Lung (tissue), 12 donors: ENCODE results near the gene POU6F2. TPM values are rescaled to one million over a fixed set of nuclear protein-coding genes. Genes with fewer than 3 reads are reported as not detected.

Experiments used
- ATAC-seq: fragments of 200-7000 bp; cut with Tn5 transposase; one replicate; pipeline ENCODE4 v1.9.1; 2020; ENCODE audit warnings: moderate number of reproducible peaks; ENCODE audit not compliant: insufficient read depth, low FRiP score
- DNase-seq, 3 donors: peaks; one replicate each; pipeline ENCODE4 v3.0.0-alpha.2; 2013 to 2017
- H3K27ac ChIP-seq, 2 donors: one replicate each; pipeline ENCODE4 v1.5.1; 2013; ENCODE audit warnings: mild to moderate bottlenecking in 2 of 2, moderate library complexity in 2 of 2, control low read depth in 1 of 2, inconsistent platforms in 1 of 2, low read depth in 1 of 2, low read length in 1 of 2
- H3K27me3 ChIP-seq, 3 donors: one replicate each; pipeline ENCODE4 v1.5.1; 2013; ENCODE audit warnings: low read length in 2 of 3; ENCODE audit not compliant: control insufficient read depth in 3 of 3, insufficient read depth in 3 of 3
- H3K36me3 ChIP-seq, 4 donors: one replicate each; pipeline ENCODE4 v1.5.1; 2013; ENCODE audit warnings: low read length in 4 of 4, mild to moderate bottlenecking in 1 of 4, moderate library complexity in 1 of 4; ENCODE audit not compliant: control insufficient read depth in 4 of 4, insufficient read depth in 4 of 4
- H3K4me1 ChIP-seq, 5 donors: one replicate each; pipeline ENCODE4 v1.5.1; 2013; ENCODE audit warnings: low read length in 5 of 5, mild to moderate bottlenecking in 2 of 5, moderate library complexity in 1 of 5; ENCODE audit not compliant: control insufficient read depth in 5 of 5, insufficient read depth in 5 of 5
- H3K4me3 ChIP-seq: one replicate; pipeline ENCODE4 v1.5.1; 2013; ENCODE audit warnings: mild to moderate bottlenecking, control low read depth, moderate library complexity
- H3K9ac ChIP-seq, 2 donors: one replicate each; pipeline ENCODE4 v1.5.1; 2013; ENCODE audit warnings: low read length in 2 of 2, control low read depth in 1 of 2; ENCODE audit not compliant: insufficient read depth in 1 of 2
- H3K9me3 ChIP-seq, 4 donors: one replicate each; pipeline ENCODE4 v1.5.1; 2013; ENCODE audit warnings: low read length in 3 of 4, mild to moderate bottlenecking in 1 of 4, moderate library complexity in 1 of 4; ENCODE audit not compliant: control insufficient read depth in 4 of 4, insufficient read depth in 3 of 4
- WGBS, 2 donors: extraction: QIAGEN DNeasy Blood & Tissue Kit; methylation state at CpG; one replicate each; pipeline ENCODE4 v1.1.7; 2013; 5-methylcytosine and 5-hydroxymethylcytosine counted together
- polyA plus RNA-seq, 2 donors: library from polyadenylated mRNA; stranded (reverse); fragments of 200-250 nt; gene quantifications; one replicate each; pipeline ENCODE4 v1.2.1, GENCODE V29; 2013
- total RNA-seq, 2 donors: library from RNA; depleted of rRNA in 1 of 2; stranded (reverse); fragments of >200 nt in 1 of 2; gene quantifications; one replicate each; pipeline ENCODE4 v1.2.1, GENCODE V29; 2014 to 2021
- TF ChIP-seq, protein P1 (sequence below): IDR thresholded peaks from 2 replicates; pipeline ENCODE4 v1.5.1; 2012; ENCODE audit warnings: mild to moderate bottlenecking; ENCODE audit errors: control extremely low read depth, extremely low read depth
- donor health status: control.
- donor health status: control.
- donor health status: Bipolar disorder and iron deficiency.
- donor health status: healthy.
- donor health status: DM: yes; HTN: yes; CAD: no.

POU6F2 gene
- total and polyA plus RNA-seq, 4 donors = 0.08 to 0.18 TPM; not detected in 2

DNA sequence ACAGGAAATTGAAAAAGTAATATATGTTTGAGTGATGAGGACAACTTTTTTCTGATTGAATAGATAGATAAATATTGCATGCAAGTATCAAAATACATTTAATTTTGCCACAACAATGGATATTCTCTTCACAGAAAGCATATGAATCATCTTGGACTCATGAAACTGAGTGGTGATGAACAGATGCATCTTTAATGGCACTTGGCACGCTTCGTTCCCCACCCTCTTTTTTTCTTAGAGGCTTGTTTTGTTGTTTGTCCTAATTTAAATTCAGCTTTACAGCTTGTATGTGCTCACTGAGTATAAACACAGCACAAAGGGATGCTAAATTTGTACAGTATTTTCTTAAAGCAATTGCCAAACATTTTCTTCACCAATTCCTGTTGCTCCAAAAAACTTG, 443.5 kb downstream of the POU6F2 start:
- TF ChIP-seq, protein P1, sequence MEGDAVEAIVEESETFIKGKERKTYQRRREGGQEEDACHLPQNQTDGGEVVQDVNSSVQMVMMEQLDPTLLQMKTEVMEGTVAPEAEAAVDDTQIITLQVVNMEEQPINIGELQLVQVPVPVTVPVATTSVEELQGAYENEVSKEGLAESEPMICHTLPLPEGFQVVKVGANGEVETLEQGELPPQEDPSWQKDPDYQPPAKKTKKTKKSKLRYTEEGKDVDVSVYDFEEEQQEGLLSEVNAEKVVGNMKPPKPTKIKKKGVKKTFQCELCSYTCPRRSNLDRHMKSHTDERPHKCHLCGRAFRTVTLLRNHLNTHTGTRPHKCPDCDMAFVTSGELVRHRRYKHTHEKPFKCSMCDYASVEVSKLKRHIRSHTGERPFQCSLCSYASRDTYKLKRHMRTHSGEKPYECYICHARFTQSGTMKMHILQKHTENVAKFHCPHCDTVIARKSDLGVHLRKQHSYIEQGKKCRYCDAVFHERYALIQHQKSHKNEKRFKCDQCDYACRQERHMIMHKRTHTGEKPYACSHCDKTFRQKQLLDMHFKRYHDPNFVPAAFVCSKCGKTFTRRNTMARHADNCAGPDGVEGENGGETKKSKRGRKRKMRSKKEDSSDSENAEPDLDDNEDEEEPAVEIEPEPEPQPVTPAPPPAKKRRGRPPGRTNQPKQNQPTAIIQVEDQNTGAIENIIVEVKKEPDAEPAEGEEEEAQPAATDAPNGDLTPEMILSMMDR = no peak
- ATAC-seq (no peak), DNase-seq (no peak)
- Histone ChIP-seq H3K4me1 (no peaks in the 10 kb centered on the region), H3K36me3 (no peaks in the 10 kb centered on the region), H3K4me3 (no peak overlapping the region), H3K27me3 (no peaks in the 10 kb centered on the region), H3K27ac (no peak overlapping the region), H3K9me3 (no peaks in the 10 kb centered on the region), H3K9ac (no peak overlapping the region)
- 87 to 92% methylated on average over 2 of the region's 2 CpGs for WGBS, 2 donors

- TF ChIP-seq, protein P1 = no peak
- Histone ChIP-seq H3K36me3 (no peaks in the 10 kb centered on the region), H3K27ac (no peak overlapping the region), H3K4me3 (no peak overlapping the region), H3K27me3 (no peaks in the 10 kb centered on the region), H3K9me3 (no peaks in the 10 kb centered on the region), H3K9ac (no peak overlapping the region), H3K4me1 (no peaks in the 10 kb centered on the region)
- DNase-seq = no peak
- ATAC-seq = no peak
- WGBS, 2 donors = 83 to 93% methylated on average over 2 of the region's 2 CpGs
These were observed 444.0 kb downstream of the POU6F2 start for GRCh38 chr7:39421661-39422060.

DNA sequence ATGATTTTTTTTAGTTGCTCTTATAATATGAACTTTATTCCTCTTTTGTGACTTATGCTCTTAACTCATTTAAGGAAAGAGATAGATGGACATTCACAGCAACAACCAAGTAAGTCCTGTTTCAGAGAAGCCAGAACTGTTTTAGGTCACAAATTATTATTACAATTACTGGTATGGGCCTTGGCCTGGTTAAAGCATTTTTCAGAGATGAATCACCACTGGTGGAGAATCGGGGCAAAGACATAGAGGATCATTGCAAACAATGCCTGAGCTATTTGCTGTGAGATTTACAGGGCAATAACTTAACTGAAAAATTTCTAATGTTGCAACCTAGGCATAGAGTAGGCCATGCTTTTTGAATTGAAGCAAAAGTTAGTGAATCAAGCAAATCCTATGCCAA, 450.5 kb downstream of the POU6F2 start:
- no peaks in the 10 kb centered on the region for H3K27me3 ChIP-seq
- WGBS, 2 donors = 60 to 74% methylated on average over 1 of the region's 1 CpG
- TF ChIP-seq, protein P1 = no peak
- no peaks in the 10 kb centered on the region for H3K9me3 ChIP-seq
- ATAC-seq = no peak
- no peaks in the 10 kb centered on the region for H3K4me1 ChIP-seq
- H3K9ac ChIP-seq = no peak overlapping the region
- no peak for DNase-seq
- no peak overlapping the region for H3K27ac ChIP-seq
- no peak overlapping the region for H3K4me3 ChIP-seq
- no peaks in the 10 kb centered on the region for H3K36me3 ChIP-seq

- Histone ChIP-seq H3K4me3 (no peak overlapping the region), H3K27me3 (no peaks in the 10 kb centered on the region), H3K27ac (no peak overlapping the region), H3K36me3 (no peaks in the 10 kb centered on the region), H3K4me1 (no peaks in the 10 kb centered on the region), H3K9me3 (no peaks in the 10 kb centered on the region), H3K9ac (no peak overlapping the region)
- DNase-seq = no peak
- ATAC-seq = no peak
- 62 to 84% methylated on average over 2 of the region's 2 CpGs for WGBS, 2 donors
- TF ChIP-seq, protein P1 = no peak
These were observed 451.7 kb downstream of the POU6F2 start for GRCh38 chr7:39429421-39429820.
